GM21619 (cell line): Measurements from ENCODE around the gene MAB21L1.

Experiments
- ATAC-seq: cut with Tn5 transposase; IDR thresholded peaks from one replicate; pipeline ENCODE4 v1.9.1; 2021; ENCODE audit not compliant: unreplicated experiment

MAB21L1 gene

DNA sequence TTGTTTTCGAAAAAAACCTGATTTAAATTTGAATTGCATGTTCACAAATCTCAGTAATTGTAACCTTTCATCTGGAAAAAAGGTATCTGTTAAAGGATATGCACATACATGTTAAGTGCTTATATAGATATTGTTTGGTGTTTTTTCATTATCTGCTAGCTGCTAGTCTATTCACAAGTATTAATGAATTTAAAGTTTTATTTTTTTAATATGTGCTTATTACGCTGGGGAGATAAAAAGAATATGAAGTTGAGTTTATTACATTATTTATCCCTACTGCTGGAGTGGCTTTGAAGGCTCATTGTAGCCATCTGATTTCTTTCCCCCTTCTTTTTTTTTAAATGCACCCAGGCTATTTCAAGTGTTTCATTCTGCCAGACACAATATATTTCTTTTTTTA lies 3.9 kb upstream of the MAB21L1 start:
- ATAC-seq, result no peak

DNA sequence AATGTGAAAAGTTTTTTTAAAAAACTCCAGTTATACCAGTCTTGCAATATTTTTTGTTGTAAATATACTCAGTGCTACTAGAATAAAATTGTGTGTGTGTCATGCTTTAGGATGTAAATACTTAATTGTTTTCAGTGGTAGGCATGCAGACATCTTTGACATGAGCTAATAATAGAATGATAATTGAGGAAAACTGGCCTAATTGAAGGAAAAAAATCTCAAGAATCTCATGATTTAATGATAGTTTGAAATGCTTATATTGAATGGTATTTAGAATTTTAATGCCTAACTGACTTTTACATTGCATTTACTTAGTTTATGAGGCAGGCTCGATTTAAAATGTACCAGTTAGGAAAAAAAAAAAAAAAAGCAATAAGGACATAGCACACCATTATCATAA lies 3.2 kb upstream of the MAB21L1 start:
- ATAC-seq, result no peak

DNA sequence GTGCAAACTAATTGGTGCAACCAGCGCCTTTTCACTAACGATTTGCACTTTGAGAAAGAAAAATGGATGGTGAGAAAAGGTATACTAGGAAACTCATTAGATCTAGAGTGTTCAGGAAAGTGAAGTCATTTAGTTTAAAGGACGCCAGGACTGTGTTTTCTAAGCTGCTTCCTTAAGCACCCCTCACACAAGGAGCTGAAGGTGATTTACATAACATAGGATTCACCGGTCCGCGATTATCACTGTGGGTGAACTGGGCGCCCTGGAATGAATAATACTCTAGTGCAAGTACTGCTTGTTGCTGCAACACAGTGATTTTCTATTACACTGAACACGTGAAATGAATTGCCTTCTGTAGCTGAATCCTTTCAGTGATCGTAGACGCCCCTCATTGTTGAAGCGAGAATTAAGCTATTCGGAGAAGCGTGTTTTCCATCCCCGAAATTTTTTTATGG lies 2.6 kb upstream of the MAB21L1 start:
- no peak for ATAC-seq

DNA sequence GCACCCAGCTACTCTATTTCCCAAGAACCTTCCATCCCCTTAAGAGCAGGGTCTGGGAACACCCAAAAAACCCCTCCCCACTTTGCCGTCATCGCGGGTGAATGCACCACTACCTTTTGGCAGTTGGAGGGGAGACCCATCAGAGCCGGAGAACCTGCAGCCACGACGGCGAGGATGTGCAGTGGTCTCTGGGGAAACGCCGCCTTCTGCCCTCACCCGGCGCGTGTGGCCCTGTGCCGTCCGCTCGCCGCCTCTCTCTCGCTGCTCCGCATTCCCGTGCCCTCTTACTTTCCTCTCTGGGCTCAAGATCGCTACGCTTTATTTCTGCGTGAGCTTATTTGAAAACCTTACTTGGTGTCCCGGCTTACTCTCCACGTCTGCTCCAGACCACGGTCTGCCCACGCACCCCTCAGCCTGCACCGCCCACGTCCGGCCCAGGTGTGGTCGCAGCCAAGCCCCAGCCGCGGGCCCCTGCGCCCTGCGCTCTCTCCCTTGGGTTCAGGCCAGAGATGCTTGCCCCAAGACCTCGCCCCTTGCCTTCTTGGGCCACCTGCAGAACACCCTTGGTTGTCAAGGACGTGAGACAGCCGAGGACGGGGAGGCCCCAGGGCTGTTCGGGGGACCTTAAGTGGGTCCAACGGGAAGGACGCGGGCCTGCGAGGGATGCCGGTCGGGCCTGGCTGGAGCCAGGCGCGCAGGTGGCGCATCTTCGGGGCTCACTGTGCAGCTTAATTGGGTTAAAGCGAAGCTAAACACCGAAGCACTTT lies 2.0 kb upstream of the MAB21L1 start:
- no peak for ATAC-seq

DNA sequence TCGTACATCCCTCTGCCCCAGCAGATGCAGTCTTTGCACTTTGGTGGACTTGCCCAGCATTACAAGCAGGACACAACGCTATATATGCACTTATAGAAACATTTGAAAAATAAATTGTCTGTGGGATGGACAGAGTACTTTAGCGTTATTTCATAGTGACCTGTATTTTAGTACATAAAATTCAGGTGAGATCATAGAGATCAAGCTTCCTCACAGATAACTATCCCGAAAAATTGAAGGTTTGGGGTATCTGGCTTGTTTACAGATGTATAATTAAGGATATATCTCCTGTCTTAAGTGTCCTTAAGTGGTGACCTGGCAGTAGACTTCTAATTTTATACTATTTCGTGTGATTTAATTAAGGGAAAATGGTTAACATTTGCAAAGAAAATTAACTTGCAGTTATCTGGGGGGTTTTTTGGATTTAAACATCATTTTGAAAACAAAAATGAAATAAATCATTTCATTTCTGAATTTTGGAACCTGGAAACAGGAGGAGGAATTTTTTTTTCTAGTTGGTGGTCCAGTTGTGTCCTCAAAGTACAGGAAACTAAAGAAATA lies 977 bp upstream of the MAB21L1 start:
- no peak for ATAC-seq

DNA sequence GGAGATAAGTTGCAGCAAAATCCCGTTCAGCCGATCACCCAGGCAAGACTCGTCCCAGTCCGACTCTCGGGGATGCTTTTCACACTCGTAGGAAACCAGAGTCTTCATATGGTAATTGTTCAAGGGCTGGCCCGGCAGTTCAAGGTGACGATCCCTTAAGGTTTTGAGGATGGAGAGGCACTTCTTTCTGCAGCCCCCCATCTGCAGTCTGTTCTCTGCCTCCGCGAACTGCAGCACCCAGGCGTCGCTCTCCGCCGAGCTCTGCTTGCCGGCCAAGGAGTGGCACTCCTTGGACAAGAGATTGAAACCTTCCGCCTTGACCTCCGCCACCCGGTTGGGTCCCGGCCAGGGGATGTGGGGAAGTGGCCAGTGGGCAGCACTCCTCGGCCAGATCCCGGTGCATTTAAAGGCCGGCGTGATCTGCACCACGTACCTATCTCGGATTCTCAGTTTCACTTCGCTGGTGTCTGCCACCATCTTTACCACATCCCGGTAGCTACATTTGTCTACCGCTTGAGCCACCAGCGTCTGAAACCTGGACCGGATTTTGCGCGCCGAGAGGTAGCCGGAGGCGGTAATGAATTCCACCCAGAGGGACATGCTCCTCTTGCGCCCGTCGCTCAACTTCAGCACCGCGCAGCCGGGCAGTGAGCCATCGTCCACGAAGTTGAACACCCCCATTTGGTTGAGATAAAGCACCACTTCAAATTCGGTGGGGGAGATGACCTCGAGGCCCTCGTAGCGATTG lies 1.1 kb downstream of the MAB21L1 start:
- no peak for ATAC-seq

DNA sequence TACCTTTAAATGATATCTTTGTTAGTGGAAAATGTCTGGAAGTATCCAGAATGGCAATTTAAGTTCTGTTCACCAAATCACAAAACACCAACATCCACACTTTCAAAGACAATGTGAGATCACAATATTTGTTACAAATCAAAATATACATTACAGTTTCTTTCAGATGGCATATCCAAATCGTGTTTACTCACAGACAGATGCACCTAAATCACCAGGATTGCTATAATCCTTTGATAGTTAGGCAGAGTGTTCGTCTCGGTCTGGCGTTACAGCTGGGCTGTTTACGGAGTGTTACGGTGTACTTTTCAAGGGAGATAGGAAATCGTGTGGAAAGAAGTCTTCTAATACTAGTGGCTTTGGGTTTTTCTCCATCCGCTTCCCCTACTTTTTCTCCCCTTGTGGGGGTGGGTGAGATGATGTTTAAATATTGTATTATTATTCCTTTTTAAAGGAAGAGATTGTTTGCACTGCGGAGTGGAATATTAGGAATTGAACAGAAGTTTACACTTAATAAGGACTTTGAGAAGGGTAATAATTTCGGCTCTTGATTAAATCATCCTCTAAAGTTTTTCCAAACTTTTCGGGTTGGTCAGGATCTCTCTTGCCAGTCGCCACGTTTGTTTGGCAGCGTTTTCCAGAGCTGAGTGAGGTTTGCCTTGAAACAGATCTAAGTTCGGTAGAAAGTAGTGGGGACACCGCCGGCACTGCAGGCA lies 1.8 kb downstream of the MAB21L1 start:
- ATAC-seq, result no peak

DNA sequence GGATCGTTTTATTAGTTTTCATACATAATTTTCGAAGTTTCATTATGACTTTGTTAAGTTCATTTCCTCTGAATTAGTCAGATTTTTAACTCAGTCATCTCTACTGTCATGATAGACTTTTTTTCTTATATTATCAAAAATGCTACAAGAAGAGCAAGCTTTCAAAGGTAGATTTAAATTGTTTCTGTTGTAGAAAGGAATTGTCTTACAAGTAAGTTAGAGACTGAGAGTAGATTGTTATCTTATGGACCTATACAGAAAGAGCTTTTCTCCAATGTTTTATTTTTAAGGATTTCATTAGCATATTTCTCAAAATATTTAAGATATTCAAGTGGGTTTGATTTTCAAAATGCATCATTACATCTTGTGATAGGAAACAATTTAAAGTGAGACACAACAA lies 2.7 kb downstream of the MAB21L1 start:
- no peak for ATAC-seq

DNA sequence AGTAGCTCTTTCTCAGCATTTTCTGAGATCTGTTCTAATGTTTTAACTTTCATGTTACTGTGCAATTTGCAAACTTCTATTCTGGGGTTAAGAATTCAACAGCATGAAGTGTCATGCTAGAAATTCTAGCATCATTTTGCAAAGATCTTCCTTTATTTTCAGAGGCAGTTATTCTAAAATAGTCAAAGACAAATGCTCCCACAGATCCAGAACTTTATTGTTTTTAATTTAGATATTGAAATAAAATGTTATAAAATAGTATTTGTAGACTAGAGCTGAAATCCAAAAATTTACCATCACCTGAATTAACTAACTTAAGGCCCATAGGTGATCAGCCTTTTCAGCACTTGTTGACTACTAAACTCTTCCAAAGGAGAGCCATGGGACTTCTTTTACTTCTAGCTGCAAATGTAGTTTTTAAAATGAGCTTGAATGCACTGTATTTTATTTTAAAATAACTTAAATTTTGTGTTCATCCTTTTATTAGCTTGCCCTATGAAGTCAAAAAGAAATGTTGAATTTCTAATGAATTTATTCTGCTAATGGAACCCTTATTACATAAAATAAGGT lies 3.2 kb downstream of the MAB21L1 start:
- ATAC-seq, result no peak

DNA sequence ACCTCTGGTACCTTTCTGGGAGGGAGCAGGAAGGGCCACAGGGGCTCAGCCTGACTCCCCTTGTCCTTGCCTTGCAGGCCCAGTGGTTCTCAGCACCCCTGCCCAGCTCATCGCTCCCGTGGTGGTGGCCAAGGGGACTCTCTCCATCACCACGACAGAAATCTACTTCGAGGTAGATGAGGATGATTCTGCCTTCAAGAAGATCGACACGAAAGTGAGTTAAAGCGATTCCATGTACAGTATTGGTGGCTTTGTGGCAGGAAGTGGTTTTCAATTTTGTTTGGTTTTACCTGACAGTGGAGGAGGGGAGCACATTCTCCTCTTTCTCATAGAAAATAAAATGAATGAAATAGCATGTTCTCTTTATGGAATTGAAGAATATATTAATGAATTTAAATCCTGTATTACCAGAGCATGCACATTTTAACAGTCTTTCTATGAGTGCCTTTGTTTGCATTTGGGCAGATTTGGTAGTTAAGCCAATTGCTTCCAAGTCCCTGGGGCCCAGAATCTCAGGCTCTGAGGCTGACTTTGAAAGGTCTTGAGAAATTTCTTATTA lies 4.1 kb downstream of the MAB21L1 start:
- ATAC-seq, result no peak

DNA sequence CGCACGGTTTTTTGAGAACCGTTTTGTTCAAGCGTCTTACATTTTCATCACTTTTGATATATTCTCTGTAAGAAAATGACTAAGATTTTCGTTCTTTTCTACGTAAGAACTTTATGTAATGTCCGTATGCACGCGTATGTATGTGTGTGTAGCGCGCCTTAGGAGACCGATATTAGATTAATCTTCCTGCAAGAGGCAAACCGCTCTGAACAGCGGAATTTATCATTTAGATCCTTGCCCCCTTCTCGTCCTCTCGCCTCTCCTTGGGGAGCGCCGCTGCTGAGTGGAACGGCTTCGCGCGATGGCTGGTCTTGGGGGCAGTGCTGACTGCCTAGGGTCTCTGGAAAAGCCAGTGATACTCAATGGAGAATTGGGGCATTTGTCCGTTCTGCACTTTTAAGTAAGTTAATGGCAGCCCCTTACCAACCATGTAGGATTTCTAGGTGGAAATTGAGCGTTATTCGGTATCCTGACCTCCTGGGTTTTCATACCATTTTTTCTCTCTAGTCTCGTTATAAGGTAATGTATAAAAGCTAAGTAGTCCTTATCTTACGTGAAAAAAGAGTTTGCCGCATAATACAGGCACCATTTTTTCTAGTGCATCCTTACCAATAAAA lies 4.7 kb downstream of the MAB21L1 start:
- no peak for ATAC-seq

DNA sequence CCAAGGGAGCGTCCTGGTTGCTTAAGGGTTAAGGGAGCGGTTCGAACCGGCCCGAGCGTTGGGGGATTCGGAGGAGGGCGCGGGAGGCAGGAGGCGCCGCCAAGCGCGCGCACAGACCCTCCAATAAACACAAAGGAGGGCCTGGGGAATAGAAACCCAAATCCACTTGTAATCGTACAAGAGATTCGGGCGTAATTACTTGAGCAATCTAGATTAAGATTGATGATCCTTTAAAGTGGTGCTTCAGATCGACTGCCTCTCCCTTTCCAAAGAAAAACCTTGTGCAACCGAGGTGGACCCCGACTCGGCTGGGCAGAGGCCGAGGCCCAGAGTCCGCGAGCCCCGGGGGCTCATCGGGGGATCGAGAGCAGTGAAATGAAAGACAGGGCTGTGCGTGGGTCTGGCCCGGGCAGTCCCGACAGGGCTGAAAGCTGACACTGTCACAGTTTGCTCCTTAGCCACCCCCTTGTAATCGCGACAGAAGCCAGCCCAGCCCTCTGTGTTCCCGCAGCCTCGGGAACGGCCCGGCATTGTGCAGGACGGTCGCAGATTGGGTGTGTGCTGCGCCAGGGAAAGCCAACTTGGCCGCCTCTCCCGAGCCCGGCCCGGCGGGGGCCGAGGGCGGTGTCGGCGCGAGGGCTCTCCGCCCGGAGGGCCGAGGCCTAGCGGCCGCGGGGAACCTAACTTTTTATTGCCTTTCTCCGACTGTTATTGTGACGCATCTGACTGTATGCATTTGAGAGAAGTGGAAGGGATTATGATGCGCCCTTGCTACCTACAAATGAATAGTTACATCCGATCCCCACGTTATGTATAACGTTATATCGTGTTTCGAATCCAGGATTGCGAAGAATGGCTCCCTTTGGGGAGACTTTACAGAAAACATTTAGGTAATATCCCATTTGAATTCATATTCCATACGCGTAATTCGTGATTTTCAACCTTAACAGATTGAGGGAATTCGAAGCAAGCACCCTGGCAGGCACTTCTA lies 5.5 kb downstream of the MAB21L1 start:
- ATAC-seq, result no peak

DNA sequence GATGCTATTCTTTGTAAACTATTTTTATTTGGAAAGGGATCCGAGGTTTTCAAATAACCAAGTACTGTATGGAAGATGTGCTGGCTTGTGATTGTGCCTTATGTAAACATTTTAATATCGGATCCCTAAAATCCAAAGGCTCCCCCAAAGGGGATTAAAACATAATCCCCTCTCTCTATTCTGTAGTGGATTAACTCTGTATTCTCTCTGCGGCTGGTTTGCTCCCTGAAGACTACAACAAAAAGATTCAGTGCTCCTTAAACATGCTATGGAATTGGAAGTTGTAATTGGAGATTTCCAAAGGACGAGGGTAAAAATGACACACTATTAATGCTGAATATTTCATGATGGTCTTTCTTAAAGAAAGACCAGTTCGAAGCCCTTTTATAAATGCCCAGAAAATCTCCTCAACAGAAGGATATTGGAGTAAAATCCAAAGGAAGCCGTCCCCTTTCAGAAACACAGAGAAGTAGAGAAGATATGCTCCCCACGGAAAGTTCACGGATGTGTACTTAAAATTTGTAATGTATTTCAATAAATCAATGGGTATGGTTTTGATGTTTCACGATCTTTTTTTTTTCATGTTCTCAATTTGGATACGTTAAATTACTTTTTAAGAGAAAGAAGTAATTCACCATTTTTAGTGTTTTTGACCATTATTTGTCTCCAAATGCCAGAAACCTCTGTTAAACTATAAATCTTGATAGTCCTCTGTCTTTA lies 6.5 kb downstream of the MAB21L1 start:
- no peak for ATAC-seq

DNA sequence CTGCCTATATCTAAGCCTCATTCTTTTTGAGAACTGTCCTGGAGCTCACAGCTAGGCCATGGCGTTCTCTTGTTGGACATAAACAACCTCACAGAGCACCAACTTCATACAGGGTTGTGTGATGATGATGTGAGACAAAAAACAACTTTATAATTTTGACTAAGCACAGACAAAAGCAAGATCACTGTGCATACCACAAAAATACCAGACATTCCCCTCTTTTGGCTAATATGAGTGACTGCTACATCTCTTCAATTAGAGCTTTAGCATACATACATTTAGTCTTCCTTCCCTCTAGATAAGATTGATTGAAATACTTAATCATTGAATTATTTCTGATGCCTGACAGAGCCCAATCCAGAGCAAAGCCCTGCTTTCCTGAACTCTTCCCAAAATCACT lies 8.3 kb downstream of the MAB21L1 start:
- ATAC-seq, result no peak

DNA sequence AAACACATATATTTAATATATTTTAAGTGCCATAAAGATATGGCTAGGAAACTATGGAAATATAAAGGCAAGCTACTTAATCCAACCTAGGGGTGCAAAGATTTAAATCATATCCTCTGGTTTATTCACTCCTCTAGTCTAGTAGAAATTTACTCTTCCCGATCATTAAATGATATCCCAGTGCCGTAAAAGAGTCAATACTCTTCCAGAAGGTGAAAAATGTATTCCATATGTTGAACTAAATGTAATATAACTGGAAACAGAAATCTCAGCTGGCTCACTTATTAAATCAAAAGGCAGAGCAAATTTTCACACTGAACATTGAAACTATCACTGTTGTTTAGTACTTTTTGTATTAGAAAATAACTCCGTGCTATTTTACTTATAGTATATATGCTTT lies 11.1 kb downstream of the MAB21L1 start:
- ATAC-seq, result no peak

DNA sequence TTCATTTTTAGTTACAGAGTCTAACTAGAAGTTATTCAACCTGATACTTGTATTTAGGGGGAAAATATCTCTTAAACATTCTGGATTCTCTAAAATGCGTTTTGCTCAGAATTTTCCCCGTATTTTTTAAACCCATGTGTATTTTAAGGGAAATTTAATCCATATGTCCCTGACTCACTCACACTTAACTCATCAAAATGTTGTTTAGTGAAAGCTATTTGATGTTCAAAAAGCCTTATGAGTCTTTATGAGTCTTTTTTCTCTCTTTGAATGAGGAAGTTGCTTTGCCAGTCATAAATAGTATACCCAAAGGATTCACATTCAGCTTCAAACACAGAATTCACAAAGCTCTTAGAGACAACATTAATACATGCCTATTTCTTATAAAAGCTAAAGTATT lies 16.4 kb downstream of the MAB21L1 start:
- ATAC-seq, result no peak

DNA sequence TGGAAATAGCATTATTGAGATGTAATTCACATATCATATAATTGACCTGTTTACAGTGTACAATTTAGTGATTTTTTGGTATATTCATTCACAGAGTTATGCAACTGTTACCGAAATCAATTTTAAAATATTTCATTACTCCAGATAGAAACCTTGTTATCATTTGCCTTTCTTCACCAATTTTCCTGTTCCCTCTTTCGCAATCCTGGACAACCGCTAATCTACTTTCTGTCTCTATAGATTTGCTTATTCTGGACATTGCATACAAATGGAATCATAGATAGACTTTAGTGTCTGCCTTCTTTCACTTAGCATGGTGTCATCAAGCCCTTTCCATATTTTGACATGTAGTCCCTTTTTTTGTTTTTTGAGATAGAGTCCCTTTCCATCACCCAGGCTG lies 19.2 kb downstream of the MAB21L1 start:
- no peak for ATAC-seq

DNA sequence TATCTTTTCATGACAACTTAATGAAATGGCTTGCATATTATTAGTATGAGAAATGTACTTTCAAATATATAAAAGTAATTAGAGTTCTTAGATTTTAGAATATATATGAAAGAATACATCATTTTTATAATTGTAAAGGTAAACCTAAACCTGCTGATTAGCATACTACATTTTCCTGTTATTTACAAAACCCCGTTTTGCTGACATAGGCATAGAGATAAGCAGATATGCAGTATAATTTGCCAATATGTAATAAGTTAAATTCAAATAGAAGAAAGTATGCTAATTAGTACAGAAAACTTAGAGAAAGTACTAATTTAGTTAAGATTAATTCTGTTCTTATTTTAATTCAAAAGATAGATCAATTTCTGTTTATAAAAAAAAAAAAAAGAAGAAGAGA lies 21.5 kb downstream of the MAB21L1 start:
- no peak for ATAC-seq

DNA sequence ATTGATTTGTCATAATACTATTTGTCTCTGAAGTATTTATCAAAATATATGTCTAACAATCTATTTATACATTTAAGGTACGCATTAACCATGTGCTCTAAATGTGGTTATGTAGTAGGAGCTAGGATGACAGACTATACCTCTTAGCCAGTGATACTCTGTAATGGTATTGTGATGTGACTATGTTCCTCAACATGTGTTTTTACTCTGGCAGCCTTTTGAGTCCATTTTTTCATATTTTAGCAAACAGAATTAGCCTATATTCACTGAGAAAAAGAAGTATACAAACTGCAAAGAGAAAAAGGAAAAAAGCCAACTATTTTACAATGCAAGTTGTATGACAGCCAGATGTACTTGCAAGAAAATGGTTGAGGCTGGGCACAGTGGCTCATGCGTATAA lies 26.7 kb downstream of the MAB21L1 start:
- ATAC-seq, result no peak
